Measurements from ENCODE around the gene GREB1L.

GRCh38 chr18:21277578-21277977 lies 35.5 kb downstream of the GREB1L start:
- TF ChIP-seq CTCF (IDR thresholded peaks at IDR 0.05) = no peak
- no peak for TF ChIP-seq POLR2A (IDR thresholded peaks at IDR 0.05)

Measured in tibial nerve (tissue), 3 donors.